ENCODE measurements around the gene SLC25A23. TPM values are rescaled to one million over a fixed set of nuclear protein-coding genes. Genes with fewer than 3 reads are reported as not detected.

Gene SLC25A23
- total RNA-seq, 1 donor from 2014 or later = 50.8 TPM

DNA sequence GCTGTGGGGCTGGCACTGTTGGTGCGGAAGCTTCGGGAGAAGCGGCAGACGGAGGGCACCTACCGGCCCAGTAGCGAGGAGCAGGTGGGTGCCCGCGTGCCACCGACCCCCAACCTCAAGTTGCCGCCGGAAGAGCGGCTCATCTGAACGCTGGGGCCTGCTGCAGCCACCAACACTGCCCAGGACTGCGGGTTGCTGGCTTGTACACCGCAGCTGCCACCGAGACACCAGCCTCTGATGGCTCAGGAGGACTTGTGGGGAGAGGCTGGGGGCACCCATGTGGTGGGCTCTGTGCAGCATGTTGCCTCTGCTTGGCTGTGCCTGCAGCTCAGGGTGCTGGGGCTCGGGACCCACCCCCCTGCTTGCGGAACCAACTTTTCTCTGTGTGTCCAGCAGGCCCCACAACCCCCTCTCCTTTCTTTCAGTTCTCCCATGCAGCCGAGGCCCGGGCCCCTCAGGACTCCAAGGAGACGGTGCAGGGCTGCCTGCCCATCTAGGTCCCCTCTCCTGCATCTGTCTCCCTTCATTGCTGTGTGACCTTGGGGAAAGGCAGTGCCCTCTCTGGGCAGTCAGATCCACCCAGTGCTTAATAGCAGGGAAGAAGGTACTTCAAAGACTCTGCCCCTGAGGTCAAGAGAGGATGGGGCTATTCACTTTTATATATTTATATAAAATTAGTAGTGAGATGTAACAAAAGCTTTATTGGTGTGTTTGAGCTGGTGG lies 7.1 kb upstream of the SLC25A23 start:
- Mint-ChIP-seq H3K27me3 (ENCODE audit: unreplicated experiment) (peaks cover 33% of the 10 kb centered on the region), H3K27ac (ENCODE audit: unreplicated experiment) (no peak overlapping the region), H3K9me3 (ENCODE audit: unreplicated experiment) (no peaks in the 10 kb centered on the region), H3K4me1 (ENCODE audit: unreplicated experiment) (peaks cover 4% of the 10 kb centered on the region), H3K36me3 (ENCODE audit: unreplicated experiment) (no peaks in the 10 kb centered on the region), H3K4me3 (ENCODE audit: unreplicated experiment) (no peak overlapping the region)
- TF ChIP-seq, protein P1, sequence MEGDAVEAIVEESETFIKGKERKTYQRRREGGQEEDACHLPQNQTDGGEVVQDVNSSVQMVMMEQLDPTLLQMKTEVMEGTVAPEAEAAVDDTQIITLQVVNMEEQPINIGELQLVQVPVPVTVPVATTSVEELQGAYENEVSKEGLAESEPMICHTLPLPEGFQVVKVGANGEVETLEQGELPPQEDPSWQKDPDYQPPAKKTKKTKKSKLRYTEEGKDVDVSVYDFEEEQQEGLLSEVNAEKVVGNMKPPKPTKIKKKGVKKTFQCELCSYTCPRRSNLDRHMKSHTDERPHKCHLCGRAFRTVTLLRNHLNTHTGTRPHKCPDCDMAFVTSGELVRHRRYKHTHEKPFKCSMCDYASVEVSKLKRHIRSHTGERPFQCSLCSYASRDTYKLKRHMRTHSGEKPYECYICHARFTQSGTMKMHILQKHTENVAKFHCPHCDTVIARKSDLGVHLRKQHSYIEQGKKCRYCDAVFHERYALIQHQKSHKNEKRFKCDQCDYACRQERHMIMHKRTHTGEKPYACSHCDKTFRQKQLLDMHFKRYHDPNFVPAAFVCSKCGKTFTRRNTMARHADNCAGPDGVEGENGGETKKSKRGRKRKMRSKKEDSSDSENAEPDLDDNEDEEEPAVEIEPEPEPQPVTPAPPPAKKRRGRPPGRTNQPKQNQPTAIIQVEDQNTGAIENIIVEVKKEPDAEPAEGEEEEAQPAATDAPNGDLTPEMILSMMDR (IDR thresholded peaks at IDR 0.05) = no peak
- no peak for DNase-seq (ENCODE audit: extremely low spot score, unreplicated experiment)

DNA sequence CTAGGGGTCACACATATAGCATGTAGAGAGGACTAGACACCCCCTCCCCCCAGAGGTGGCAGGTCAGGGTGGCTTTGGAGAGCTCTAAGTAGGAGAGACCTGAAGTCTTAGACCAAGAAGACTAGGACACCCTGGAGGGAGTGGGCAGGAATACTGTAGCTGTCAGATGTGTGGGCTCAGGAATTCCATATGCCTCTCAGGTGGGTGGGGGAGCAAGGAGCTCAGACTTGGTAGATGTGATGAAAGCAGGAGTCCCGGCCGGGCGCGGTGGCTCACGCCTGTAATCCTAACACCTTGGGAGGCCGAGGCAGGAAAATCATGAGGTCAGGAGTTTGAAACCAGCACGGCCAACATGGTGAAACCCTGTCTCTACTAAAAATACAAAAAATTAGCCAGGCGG lies 6.1 kb upstream of the SLC25A23 start:
- Mint-ChIP-seq H3K4me3 (ENCODE audit: unreplicated experiment) (no peak overlapping the region), H3K27ac (ENCODE audit: unreplicated experiment) (no peak overlapping the region), H3K4me1 (ENCODE audit: unreplicated experiment) (peaks cover 4% of the 10 kb centered on the region), H3K9me3 (ENCODE audit: unreplicated experiment) (no peaks in the 10 kb centered on the region), H3K27me3 (ENCODE audit: unreplicated experiment) (peaks cover 33% of the 10 kb centered on the region), H3K36me3 (ENCODE audit: unreplicated experiment) (no peaks in the 10 kb centered on the region)
- DNase-seq (ENCODE audit: extremely low spot score, unreplicated experiment) = no peak
- TF ChIP-seq, protein P1 (IDR thresholded peaks at IDR 0.05) = no peak

DNA sequence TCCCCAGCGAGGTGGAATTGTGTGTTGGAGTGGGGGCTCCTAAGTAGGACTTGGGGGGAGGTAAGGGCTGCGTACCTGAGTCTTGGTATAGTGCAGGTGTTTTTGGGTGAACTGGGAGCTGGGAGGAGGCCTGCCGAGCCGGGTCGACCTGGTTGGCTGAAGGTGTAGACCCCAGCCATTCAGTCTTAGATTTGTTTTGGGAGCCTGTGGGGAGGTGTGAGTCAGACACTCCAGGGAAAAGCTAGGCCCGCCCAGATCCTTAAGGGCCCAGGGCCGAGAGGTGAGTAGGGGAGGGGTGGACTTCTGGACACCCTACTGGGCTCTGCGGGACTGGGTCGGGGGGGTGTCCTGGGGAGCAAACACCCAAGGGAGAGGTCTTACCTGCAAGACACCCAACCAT lies 5.4 kb upstream of the SLC25A23 start:
- Mint-ChIP-seq H3K36me3 (ENCODE audit: unreplicated experiment) (no peaks in the 10 kb centered on the region), H3K27me3 (ENCODE audit: unreplicated experiment) (peaks cover 33% of the 10 kb centered on the region), H3K9me3 (ENCODE audit: unreplicated experiment) (no peaks in the 10 kb centered on the region), H3K4me1 (ENCODE audit: unreplicated experiment) (peaks cover 9% of the 10 kb centered on the region), H3K27ac (ENCODE audit: unreplicated experiment) (no peak overlapping the region), H3K4me3 (ENCODE audit: unreplicated experiment) (no peak overlapping the region)
- TF ChIP-seq, protein P1 (IDR thresholded peaks at IDR 0.05) = no peak
- DNase-seq (ENCODE audit: extremely low spot score, unreplicated experiment) = no peak

DNA sequence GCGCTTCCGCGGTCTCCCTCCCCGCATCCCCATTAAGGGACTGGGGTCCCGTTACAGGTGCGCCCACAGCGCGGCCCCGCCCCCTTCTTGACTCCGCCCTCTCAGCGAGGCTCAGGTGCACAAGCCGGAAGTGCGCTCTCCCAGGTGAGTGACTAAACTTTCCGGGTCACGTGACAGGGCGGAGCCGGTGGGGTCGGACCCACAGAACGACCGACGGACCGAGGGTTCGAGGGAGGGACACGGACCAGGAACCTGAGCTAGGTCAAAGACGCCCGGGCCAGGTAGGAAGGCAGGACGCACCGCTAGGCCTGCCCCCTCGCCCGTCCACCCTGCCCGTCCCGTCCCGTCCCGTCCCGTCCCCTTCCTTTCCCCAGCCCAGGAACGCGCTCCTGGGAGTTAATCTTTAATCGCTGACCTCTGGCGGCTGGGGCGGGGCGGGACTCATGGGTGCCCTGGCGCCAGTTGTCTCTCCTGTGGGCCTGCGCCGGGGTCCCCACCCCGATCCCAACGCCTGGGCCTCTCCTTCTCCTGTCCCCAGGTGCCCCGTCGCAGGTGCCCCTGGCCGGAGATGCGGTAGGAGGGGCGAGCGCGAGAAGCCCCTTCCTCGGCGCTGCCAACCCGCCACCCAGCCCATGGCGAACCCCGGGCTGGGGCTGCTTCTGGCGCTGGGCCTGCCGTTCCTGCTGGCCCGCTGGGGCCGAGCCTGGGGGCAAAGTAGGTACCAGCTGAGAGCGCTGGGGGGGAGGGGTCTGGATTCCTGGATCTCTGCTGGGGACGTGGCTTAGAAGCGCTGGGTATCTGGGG lies 4.7 kb upstream of the SLC25A23 start, which contains the start of gene CRB3:
Gene CRB3, plus strand, starts transcription at position 202 of the 804 bp plus-strand sequence. Its CDS starts 431 bp downstream, at position 633.
- no peak for DNase-seq (ENCODE audit: extremely low spot score, unreplicated experiment)
- H3K4me1 Mint-ChIP-seq (ENCODE audit: unreplicated experiment) = peaks cover 10% of the 10 kb centered on the region
- H3K9me3 Mint-ChIP-seq (ENCODE audit: unreplicated experiment) = no peaks in the 10 kb centered on the region
- H3K4me3 Mint-ChIP-seq (ENCODE audit: unreplicated experiment) = no peak within 1 kb of the TSS
- no peak within 1 kb of the TSS for H3K27ac Mint-ChIP-seq (ENCODE audit: unreplicated experiment)
- no peaks in the 10 kb centered on the region for H3K36me3 Mint-ChIP-seq (ENCODE audit: unreplicated experiment)
- peaks cover 33% of the 10 kb centered on the region for H3K27me3 Mint-ChIP-seq (ENCODE audit: unreplicated experiment)
- TF ChIP-seq, protein P1 (IDR thresholded peaks at IDR 0.05) = no peak
